ENCODE results near the gene KLHL35. TPM values are rescaled to one million over a fixed set of nuclear protein-coding genes. Genes with fewer than 3 reads are reported as not detected.

The KLHL35 gene
- total RNA-seq, 1 experiment from 2014 or later: 0.83 TPM

DNA sequence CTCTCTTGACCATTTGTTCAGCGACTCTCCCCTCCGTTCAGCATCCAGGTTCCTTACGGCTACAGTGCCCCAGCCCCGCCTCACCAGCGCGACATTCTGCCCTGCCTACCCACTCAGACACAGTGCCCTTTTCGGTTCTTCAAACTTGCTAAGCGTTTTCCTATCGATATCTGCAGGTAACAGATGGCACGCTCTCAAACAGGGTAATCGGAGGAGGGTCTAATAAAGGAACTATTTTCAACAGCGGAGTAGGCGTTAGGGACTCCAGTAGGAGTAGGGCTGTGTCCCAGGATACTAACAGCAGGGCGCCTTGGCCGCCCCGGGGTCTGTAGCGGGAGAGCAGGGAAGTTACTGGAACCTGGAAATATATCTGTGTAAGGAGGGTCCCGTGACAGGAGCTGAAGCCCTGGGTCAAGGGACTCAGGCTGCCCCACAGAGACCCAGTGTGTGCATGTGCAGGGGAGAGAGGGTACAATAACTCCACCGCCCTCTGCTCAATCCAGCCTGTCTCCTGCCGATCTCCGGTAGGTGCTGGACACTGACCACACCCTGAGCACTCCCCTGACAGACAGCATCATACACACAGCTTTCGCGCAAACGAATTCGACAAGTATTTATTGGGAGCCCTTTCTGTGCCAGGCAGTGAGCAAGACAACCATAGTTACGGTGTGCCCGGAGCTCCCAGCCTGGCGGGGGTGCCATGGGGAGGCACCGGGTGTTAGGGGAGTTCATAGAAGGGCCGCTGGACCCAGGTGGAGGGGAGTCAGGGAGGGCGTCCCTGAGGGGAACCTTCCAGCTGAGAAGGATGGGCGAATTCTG lies 2.1 kb downstream of the KLHL35 start:
- Histone ChIP-seq H4K91ac (ENCODE audit: insufficient read length, low read depth, low read length) (no peak overlapping the region), H3K14ac (ENCODE audit: insufficient read depth, low read length) (no peak overlapping the region), H3T11ph (ENCODE audit: low read length) (no peak overlapping the region), H2BK120ac (ENCODE audit: low read depth, low read length, poor library complexity, severe bottlenecking) (no peak overlapping the region), H3K9ac (ENCODE audit: extremely low read depth, insufficient read length, low read length) (no peak overlapping the region), H2BK5ac (ENCODE audit: insufficient read length, low read length) (no peak overlapping the region), H3K9me3 (ENCODE audit: control insufficient read depth, low read depth, low read length) (peaks cover 10% of the 10 kb centered on the region), H3K27me3 (ENCODE audit: insufficient read depth, low read length) (peaks cover 41% of the 10 kb centered on the region), H3K56ac (ENCODE audit: insufficient read length, low read depth, low read length) (no peak overlapping the region), H3K23me2 (ENCODE audit: insufficient read length, low read depth, low read length, poor library complexity, severe bottlenecking) (peaks cover 6% of the 10 kb centered on the region), H3K4me2 (ENCODE audit: insufficient read depth, insufficient read length, low read length) (peak overlapping the region; percentile 62), H2BK20ac (ENCODE audit: low read depth, low read length, poor library complexity, severe bottlenecking) (no peak overlapping the region), H4K8ac (replicated peaks; ENCODE audit: insufficient read length, low read depth, low read length) (no peak overlapping the region), H4K5ac (ENCODE audit: insufficient read length, low read depth, low read length) (no peak overlapping the region), H4K20me1 (ENCODE audit: control insufficient read depth, insufficient read depth, insufficient read length) (no peaks in the 10 kb centered on the region), H2BK12ac (ENCODE audit: insufficient read length, low read depth, low read length) (no peak overlapping the region), H2BK15ac (ENCODE audit: low read depth, low read length) (no peak overlapping the region), H2AFZ (ENCODE audit: low read length) (no peak overlapping the region), H3K27ac (ENCODE audit: insufficient read length, low read depth, low read length) (no peak overlapping the region), H3K4ac (ENCODE audit: low read depth, low read length) (no peak overlapping the region), H3K18ac (ENCODE audit: insufficient read length, low read depth, low read length) (no peak overlapping the region), H2AK5ac (ENCODE audit: insufficient read length, low read length) (no peak overlapping the region), H3K23ac (ENCODE audit: insufficient read length, low read depth, low read length) (no peak overlapping the region), H3K4me1 (ENCODE audit: insufficient read depth, low read length) (peaks cover 3% of the 10 kb centered on the region; the same call in 1 of the 2 replicates), H3K79me2 (ENCODE audit: insufficient read depth, low read length) (no peaks in the 10 kb centered on the region), H3K79me1 (ENCODE audit: insufficient read depth, low read depth, low read length, poor library complexity, severe bottlenecking) (no peaks in the 10 kb centered on the region)
- peaks cover 29% of the 10 kb centered on the region in 2 experiments for H3K4me1 Mint-ChIP-seq
- H3K27ac Mint-ChIP-seq: peak overlapping the region in 1 of 3 experiments; percentile 40; a peak in 1 of 7 replicates
- peak overlapping the region; percentile 55 to 82 for H3K4me3 Mint-ChIP-seq
- no CpG with 5 or more reads among the region's 32 CpGs for whole genome bisulfite sequencing (ENCODE audit: extremely low coverage, insufficient read length, low lambda C conversion rate)
- no peak for DNase-seq
- peaks cover 62% of the 10 kb centered on the region for H3K27me3 Mint-ChIP-seq (ENCODE audit: low read depth)
- peaks cover 3 to 11% (median 8%) of the 10 kb centered on the region in 3 experiments; a peak in 6 of 7 replicates for H3K36me3 Mint-ChIP-seq (ENCODE audit: insufficient read depth in 1 of 3, low read depth in 3 of 3)
- peaks cover 16 to 24% of the 10 kb centered on the region in 2 experiments for H3K9me3 Mint-ChIP-seq
- TF ChIP-seq, protein P1, sequence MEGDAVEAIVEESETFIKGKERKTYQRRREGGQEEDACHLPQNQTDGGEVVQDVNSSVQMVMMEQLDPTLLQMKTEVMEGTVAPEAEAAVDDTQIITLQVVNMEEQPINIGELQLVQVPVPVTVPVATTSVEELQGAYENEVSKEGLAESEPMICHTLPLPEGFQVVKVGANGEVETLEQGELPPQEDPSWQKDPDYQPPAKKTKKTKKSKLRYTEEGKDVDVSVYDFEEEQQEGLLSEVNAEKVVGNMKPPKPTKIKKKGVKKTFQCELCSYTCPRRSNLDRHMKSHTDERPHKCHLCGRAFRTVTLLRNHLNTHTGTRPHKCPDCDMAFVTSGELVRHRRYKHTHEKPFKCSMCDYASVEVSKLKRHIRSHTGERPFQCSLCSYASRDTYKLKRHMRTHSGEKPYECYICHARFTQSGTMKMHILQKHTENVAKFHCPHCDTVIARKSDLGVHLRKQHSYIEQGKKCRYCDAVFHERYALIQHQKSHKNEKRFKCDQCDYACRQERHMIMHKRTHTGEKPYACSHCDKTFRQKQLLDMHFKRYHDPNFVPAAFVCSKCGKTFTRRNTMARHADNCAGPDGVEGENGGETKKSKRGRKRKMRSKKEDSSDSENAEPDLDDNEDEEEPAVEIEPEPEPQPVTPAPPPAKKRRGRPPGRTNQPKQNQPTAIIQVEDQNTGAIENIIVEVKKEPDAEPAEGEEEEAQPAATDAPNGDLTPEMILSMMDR (conservative IDR thresholded peaks at IDR 0.05): no peak
